HS-5 (cell line): Measurements from ENCODE around the gene FXYD3.
"Not testable (repeated sequence)": the region's sequence is repeated elsewhere in the genome, so short reads cannot be mapped to it uniquely, and the experiment has no call there.

ENCODE experiments used
- DNase-seq: peaks from one replicate; pipeline ENCODE4 v3.0.0-alpha.2; 2012; ENCODE audit warnings: low read depth

FXYD3 gene

GRCh38 chr19:35086455-35086854, 29.2 kb upstream of the FXYD3 start:
- no peak for DNase-seq

GRCh38 chr19:35087393-35087792, 28.2 kb upstream of the FXYD3 start:
- no peak for DNase-seq

DNA sequence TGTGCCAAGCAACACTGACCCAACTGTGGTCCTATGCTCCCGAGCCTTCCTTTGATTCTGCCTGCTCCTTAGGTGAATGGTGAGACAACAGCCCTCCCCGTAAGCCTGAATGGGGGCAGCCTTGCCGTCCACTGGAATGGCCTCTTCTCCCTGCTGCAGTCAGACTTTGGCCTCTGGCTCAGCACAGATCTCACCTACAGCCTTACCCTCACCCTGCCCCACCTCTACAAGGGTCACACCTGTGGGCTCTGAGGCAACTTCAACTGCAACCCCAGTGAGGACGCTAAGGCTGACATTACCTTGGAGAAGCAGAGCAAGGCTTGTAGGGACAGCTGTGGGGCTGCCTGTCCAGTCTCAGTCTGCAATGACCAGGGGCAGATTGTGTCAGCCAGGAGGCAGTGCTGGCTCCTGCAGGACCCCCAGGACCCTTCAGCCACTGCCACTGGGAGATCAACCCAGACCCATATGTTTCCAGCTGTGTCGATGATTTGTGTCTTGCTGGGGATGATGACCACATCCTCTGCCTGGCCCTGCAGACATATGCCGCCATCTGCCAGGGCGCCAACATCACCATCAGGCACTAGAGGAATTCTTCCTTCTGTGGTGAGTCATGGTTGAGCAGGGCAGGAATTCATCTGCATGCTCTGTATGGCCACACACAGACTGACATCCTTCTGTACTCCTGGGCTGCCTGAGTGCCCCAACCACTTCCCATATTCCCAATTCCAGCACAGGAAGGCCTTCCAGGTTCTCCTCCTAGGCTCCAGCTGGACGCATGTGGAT, 27.3 kb upstream of the FXYD3 start:
- peak; percentile 87 for DNase-seq

GRCh38 chr19:35089554-35089953, 26.1 kb upstream of the FXYD3 start:
- no peak for DNase-seq

DNA sequence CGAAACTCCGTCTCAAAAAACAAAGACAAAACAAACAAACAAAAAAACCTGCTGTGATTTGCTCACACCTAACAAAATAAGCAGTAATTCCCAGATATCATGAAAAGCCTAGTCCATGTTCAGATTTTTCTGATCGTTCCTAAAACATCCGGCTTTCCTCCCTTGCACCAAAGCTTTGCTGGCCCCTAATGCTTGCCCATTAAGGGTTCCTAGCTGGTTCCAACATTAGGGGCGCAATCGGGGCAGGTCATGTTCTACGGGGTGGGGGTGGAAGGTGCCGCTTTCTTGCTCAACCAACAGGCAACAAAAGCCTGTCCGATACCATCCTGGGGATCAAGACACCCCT, 25.5 kb upstream of the FXYD3 start:
- DNase-seq = no peak

GRCh38 chr19:35090506-35091214, 25.0 kb upstream of the FXYD3 start:
- peak; percentile 23 for DNase-seq

DNA sequence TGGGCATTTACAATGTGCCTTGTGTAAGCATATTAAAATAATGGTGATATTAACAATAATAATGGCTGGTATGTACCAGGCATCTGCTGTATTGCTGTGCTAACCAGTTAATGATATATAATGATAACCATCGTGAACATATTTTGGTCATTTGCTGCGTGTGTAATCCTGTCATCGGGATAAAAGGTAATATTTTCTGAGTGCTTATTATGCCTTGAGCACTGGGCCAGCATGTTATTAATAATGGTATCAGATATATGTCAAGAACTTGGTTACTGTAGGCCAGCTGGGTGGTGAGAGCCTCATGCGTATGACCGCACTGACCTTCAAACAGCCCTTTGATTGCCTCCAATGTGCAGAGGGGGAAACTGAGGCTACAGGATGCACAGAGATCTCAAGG, 22.2 kb upstream of the FXYD3 start:
- no peak for DNase-seq

DNA sequence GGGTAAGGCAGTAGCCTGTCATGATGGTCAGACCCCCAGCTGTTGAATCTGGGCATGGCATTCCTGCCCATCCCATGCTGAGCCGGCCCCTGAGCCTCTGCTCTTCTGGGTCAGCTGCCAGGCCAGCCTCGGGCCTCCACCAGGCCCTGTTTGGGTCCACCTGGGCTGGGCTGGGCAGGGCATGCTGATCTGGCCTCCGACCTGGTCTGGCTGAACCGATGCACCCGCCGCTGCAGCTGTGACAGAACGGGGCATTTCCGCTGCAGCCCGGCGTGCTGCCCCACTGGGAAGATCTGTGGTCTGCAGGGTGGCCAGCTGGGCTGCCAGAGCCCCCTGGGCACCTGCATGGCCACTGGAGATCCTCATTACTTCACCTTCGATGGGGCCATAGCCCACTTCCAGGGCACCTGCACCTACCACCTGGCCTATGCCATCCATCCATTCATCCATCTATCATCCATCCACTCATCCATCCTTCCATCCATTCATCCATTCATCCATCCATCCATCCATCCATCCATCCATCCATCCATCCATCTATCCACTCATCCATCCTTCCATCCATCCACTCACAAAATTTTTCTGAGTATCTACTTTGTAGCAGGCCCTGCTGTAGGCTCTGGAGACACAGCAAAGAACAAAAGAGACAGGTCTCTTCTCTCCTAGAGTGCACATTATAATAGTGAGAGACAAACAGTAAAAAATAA, 21.5 kb upstream of the FXYD3 start:
- DNase-seq = no peak

- no peak for DNase-seq
Measured at GRCh38 chr19:35094656-35095055, 21.0 kb upstream of the FXYD3 start.

DNA sequence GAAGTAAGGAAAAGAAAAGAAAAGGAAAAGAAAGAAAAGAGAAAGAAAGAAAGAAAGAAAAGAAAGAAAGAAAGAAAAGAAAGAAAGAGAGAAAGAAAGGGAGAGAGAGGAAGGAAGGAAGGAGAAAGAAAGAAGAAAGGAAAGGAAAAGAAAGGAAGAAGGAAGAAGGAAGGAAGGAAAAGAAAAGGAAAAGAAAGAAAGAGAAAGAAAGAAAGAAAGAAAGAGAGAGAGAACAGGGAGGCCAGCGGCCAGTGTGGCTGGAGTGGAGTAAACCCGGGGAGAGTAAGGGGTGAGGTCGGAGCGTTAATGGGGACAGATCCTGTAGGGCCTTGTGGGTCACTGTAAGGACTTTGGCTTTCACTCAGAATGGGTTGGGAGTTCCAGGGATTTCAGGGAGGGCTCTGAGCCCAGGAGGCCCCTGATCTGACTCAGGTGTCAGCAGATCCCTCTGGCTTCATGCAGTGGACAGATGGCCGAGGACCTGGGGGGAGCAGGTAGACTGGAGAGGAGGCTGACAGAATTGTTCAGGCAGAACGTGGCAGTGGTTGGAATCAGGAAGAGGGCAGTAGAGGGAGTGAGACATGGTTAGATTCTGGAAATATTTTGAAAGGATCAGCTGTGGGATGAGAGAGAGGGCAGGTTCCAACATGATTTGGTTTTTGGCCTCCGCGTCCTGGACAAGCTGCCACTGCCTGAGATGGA, 19.8 kb upstream of the FXYD3 start:
- DNase-seq = no peak

GRCh38 chr19:35098413-35099049, 17.1 kb upstream of the FXYD3 start:
- DNase-seq = no peak

- DNase-seq = no peak
Measured at GRCh38 chr19:35099155-35099896, 16.3 kb upstream of the FXYD3 start.

DNA sequence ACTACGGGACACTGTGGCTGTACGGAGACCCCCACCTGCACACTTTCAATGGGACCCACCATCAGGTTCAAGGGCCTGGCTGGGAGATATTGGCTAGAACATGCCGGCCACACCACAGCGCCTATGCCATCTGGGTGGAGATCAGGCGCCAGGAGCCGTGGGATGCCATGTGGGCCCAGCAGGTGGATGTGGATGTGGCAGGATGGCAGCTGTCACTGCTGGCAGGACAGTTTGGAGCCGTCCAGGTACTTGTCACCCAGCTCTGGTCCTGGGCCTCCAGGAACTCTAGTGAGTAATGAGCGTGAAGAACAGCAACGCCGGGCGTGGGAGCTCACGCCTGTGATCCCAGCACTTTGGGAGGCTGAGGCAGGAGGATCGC, 15.7 kb upstream of the FXYD3 start:
- DNase-seq = no peak

DNA sequence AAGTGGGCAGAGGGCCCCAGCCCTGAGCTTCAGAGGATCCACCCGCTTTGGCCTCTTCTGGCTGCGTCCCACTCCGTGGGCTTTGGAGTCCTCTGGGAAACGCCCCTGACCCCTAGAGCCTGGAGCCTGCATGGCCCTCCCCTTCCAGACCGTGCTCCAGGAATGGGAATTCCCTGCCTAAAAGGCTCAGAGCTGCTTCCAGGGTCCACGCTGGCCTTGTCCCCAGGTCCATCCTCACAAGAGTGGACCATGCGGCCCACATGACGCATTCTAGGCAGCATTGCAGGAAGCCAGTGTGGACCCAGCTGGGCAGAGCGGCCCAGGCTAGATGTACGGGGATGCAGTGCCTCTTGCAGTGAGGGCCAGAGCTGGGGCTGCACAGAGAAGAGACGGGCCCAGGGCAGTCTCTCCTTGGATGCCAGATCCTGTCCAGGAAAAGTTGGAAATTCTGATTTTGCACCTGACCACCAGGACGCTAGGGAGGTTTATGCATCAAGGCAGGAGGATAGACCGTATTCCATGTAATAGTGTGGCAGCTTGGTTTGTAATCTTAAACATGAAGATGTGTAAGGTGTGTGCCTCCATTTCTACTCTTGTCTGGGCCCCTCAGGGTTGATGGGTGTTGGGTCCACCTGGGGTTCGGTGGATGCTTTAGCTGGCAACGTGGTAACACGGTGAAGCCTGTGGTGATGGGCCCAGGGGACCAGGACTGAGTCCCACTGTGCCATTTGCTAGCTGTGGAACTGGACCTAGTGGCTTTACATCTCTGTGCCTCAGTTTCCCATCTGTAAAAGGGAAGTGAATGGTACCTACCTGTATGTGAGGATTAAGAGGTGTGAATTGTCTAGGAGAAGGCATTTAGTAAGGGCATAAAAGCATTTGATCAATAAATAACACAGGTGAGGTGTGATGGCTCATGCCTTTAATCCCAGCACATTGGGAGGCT, 14.8 kb upstream of the FXYD3 start:
- DNase-seq = no peak

DNA sequence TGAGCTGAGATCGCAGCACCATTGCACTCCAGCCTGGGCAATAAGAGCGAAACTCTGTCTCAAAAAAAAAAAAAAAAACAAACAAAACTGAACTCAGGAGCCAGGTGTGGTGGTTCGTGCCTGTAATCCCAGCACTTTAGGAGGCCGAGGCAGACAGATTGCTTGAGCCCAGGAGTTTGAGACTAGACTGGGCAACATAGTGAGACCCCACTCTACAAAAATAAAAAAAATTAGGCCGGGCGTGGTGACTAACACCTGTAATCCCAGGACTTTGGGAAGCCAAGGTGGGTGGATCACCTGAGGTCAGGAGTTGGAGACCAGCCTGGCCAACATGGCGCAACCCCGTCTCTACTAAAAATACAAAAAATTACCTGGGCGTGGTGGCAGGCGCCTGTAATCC, 13.7 kb upstream of the FXYD3 start:
- not testable (repeated sequence) for DNase-seq

GRCh38 chr19:35103614-35104013, 12.0 kb upstream of the FXYD3 start:
- not testable (repeated sequence) for DNase-seq

- no peak for DNase-seq
Measured at GRCh38 chr19:35104361-35104760, 11.3 kb upstream of the FXYD3 start.

- DNase-seq = no peak
Measured at GRCh38 chr19:35105047-35105410, 10.6 kb upstream of the FXYD3 start.

DNA sequence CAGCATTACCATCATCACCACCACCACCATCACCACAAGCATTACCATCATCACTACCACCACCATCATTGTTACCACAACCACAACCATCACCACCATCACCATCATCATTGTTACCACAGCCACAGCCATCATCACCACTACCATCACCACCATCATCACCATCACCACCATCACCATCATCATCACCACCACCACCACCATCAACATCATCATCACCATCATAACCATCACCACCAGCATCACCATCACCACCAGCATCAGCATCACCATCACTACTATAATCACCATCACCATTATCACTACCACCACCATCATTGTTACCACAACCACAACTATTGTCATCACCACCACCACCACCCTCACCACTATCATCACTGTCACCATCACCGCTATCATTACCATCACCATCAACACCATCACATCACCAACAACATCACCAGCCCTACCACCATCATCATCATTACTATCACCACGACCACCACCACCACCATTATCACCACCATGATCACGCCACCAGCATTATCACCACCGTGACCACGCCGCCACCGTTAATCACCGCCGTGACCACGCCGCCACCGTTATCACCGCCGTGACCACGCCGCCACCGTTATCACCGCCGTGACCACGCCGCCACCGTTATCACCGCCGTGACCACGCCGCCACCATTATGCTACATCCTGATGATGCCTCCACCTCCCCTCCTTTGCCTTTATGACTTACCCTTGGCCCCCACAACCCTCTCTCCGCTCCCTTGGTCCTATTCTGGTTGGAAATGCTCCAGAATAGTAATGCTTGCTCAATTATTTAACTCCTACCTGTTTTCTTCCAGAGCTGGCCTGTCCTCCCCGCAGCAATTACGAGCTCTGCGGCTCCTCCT, 10.0 kb upstream of the FXYD3 start:
- no peak for DNase-seq

DNA sequence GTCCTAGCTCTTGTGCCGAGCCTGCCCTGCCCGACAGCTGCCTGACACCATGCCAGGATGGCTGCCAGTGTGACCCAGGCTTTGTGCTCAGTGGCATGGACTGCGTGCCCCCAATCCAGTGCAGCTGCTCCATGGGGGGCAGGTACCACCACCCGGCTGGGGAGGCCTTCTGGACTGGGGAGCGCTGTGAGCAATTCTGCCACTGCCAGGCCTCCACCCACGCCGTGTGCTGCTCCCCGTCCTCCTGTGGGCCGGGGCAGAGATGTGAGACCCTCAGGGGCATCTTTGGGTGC, 9.4 kb upstream of the FXYD3 start:
- DNase-seq = no peak
